D341Med (cell line): ENCODE data around the gene SPOCK1.
A peak's percentile ranks its signal among the peaks of the same experiment; 100 is the strongest.

Experiments used
- DNase-seq: peaks from one replicate; pipeline ENCODE4 v3.0.0; 2012; ENCODE audit warnings: low spot score

The SPOCK1 gene

GRCh38 chr5:137359941-137360340 is 139.2 kb downstream of the SPOCK1 start:
- DNase-seq: no peak

GRCh38 chr5:137357436-137357835 is 141.7 kb downstream of the SPOCK1 start:
- no peak for DNase-seq

DNA sequence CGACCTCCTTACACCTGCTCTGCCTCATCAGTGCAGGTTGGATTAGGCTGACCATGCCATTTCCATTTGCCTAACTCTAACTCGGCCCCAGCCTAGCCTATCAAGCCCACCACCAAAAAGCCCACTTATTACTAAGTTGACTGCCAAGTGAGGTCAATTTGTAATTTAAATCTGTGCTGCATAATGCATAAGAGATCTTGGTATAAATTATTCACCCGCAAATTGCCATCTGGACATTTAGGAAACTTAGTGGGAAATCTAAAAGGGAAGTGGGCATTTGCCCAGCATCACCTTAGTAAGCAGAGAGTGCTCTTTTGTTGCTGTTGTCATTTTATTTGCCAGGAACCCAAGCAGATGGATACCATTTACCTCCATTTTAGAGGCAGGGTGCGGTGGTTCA is 143.0 kb downstream of the SPOCK1 start:
- no peak for DNase-seq

GRCh38 chr5:137355708-137356107 is 143.4 kb downstream of the SPOCK1 start:
- no peak for DNase-seq

DNA sequence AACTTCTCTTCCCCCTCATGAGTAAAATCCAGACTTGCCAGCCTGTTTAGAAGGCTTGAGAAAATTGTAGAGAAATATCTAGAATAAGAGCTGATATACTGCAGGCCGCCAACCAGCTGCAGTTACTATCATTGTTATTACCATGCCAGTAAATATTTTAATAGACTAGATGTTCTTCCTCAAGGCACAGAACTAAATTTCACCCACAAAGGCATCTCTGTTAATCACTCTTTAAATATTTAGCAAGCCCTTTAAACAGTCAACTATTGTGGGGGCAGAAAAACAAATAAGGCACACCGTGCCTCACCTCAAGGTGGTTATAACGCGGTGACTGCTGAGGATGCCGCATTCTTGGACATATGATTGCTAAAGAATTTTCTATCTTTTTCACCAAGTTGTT is 147.0 kb downstream of the SPOCK1 start:
- no peak for DNase-seq

DNA sequence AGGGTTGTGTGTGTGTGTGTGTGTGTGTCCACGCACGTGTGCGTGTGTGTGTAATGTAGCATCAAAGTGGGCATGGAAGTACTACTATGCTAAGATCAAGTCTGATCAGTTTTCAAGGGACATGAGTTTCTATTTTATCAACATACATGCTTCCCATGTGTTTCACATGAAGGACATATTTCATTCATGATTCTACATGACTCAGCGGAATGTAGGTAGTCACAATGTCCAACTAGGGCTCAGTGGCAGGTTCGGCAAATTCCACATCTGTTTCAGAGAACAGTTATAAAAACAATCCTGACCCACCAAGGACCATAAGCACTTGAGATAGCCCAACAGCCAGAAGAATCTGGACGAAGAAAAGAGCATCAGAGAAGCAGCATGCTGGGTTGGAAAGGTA is 148.3 kb downstream of the SPOCK1 start:
- no peak for DNase-seq

DNA sequence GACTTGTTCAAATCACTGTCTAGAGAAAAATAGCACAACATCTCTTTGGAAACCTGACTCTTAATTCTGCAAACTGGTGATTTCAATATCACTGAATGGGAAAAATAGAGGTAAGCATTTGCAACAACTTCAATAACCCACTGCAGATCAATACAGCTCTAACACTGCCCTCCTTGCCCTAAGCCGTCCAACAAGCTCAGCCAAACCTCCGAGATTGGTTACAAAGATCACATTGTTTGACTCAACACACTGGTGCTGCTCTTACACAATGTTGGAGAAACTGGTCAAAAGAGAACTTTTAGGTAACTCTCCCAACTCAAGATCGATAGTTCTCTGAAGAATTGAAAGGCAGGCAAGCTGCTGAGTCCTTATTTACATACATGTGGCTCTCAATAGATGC is 150.4 kb downstream of the SPOCK1 start:
- DNase-seq: no peak

DNA sequence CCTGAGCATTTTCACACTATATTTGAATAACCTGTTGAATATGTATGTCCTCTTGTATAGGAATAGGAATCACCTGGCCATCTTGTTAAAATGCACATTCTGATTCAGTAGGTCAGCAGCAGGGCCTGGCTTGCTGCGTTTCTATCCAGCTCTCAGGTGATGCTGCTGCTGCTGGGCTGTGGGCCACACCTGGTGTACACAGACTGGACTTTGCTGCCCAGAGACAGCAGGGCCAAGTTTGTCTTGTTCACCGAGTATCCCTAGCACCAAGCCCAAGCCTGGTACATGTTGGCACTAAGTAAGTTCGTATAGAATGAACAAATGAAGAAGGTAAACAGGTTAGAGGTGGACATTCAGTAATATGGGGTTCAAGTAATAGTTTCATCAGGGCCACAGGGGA is 151.3 kb downstream of the SPOCK1 start:
- DNase-seq: no peak

DNA sequence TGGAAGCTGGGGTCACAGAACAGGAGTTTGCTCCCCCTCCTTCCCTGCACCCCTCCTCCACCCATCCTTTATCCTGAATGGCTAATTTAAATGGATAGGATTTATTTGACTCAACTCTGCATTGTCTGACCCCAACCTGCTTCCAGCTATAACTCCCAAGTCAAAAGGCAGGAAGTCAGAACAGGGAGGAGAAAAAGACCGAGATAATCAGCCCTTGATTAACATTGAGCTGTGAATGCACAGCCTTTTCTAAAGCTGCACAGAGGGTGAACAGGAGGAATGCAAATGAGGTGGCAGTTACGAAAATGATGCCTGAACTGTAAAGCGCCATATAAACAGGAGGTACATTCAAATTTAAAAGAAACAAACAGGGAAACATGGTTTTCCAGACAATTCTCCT is 152.8 kb downstream of the SPOCK1 start:
- DNase-seq: no peak

GRCh38 chr5:137345396-137345795 is 153.7 kb downstream of the SPOCK1 start:
- no peak for DNase-seq

DNA sequence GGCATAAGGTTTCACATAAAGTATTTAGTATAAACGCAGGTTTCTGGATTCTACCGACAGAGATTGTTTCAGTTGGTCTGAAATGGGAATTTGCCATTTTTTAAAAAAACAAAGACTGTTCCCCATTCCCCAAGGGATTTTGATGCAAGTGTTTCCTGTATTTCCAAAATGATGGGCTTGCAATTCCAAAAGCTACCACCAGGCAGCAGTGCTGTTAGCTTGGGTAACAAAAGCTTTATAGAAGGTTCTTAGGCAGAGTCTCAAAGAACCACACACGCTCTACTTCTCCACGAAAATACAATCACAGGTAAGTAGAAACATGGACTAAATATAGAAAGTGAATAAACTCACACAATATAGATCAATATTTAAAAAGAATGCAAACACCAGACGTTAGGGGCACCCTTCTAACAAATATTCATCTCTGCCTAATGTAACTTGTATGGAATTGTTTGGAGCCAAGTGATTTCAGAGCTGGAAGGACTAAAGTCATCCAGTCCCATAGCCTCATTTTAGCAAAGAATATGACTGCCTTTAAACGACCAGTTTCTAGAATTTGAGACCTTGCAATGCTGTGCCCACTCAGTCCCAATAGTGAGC is 154.3 kb downstream of the SPOCK1 start:
- peak; percentile 49 for DNase-seq

DNA sequence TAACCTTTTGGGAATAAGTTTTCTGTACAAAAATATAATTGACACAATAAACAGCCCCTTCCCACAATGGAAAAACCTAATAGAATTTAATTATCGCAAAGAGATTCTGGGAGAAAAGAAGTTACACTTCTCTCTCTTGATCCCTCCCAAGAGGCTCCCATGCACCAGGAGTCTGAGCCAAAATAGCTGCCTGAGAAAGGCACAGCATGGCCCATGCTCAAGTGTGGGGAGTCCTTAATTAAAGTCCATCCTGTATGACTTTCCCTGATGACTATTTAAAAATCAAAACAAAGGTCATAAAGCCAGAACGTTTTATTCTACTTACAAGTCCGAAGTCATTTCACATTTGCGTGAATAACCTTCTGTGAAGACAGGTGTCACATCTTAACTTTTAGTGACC is 155.1 kb downstream of the SPOCK1 start:
- DNase-seq: no peak

DNA sequence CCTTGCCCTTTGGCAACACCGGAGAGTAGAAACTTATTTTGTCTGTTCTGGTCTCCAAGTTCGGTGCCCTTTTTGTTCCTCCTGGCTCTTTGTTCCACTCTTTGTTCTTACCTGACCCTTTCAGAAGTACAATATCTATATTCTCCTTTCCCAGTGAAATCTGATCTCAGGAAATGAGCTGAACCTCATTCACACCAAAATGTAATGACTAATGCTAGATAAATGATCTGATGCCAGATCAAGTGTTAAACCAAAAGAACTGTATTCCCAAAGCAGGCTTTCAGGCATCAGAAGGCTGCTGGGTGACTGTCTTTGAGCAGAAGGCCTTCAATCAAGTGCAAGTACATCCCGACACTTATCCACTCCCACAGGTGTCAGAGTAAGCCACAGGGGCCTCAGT is 156.4 kb downstream of the SPOCK1 start:
- DNase-seq: no peak

GRCh38 chr5:137341831-137342230 is 157.3 kb downstream of the SPOCK1 start:
- no peak for DNase-seq

DNA sequence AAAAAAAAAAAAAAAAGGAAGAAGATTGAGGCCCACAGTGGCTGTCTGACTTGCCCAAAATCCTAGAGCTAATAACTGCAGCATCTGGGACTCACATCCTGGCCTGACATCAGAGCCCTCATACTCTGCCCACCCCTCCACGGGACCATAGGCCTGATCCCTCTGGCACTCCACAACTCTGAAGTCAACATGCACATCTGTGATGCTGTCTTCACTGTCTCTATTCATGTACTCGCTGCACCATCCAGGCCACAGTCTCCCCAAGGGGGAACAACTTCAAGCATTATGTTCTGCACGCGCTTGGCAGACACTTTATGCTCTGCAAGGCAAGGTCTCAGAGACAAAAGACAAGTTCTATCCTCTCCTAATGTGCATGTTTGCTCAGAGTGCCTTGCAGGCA is 158.2 kb downstream of the SPOCK1 start:
- DNase-seq: no peak

- no peak for DNase-seq
Observed at GRCh38 chr5:137336565-137337120, 162.5 kb downstream of the SPOCK1 start.

GRCh38 chr5:137336161-137336560 is 163.0 kb downstream of the SPOCK1 start:
- no peak for DNase-seq

DNA sequence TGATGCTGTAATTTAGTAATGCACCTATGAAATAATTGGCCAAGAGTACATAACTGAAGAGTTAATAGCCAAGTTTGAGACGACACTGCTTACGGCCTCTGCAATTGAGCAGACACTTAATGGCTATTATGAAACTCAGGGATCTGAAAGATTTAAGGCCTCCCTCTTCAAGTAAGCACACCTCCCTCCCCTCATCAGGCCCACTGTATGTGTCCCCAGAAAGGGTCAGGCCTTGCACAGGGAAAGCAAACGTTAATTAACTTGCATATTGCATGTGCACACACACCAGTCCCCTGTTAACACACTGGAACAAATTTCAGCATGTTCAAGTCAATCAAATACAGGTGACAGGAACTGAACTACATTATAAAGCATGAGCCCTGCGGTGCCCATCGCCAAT is 163.6 kb downstream of the SPOCK1 start:
- DNase-seq: no peak

DNA sequence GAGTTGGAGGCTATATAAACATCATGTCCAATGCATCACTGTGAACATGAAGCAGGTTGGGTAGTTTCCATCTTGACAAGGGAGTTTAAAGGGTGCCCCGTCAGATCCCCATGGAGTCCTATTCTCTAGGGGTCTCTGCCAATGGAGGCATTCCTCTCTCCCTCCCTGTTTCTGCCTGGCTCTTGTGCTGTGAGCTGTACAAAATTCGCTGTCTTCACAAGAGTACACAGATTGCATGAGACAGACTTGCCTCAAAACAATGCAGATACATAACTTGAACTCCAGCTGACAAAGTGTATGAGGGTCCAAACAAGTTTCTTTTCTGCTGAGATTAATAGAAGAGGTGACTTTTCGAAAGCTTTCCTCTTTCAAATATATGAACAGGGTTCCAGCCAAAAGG is 165.2 kb downstream of the SPOCK1 start:
- no peak for DNase-seq

DNA sequence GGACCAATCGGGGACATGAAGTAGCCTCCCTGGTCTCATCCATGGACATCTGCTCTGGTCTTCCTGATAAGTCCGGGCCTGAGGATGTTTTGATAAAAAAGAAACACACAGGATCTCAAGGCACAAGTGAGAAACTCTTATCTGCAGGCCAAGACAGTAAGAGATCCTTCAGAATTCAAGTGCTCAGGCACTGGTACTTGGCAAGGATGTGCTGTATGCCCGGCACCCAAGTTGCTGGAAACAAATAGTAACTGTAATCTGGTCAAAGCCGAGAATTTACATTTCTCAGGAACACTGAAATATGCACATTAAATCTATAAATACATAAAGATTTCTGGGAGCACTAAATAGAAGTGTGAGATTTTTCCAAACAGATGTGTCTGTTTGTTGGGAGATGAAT is 165.7 kb downstream of the SPOCK1 start:
- DNase-seq: no peak

DNA sequence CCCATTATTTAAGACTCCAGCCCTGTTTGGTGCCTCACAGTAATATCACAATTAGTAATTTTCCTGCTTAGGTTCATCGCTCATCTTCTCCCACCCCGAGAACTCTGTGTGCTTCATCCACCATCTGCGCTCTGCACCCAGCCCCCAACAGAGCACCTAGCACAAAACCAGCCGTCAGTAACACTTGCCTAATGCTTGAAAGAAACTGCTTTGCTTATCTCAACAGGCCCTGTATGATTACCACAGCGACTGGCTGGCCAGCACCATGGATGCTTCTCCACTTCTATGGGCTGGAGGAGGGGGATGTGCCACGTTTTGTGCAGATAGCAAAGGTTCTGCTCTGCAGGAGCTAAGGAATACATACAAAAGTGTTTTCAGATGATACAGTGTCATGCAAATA is 166.8 kb downstream of the SPOCK1 start:
- DNase-seq: no peak

- no peak for DNase-seq
Observed at GRCh38 chr5:137329586-137330296, 169.4 kb downstream of the SPOCK1 start.

- no peak for DNase-seq
Observed at GRCh38 chr5:137328991-137329390, 170.1 kb downstream of the SPOCK1 start.

DNA sequence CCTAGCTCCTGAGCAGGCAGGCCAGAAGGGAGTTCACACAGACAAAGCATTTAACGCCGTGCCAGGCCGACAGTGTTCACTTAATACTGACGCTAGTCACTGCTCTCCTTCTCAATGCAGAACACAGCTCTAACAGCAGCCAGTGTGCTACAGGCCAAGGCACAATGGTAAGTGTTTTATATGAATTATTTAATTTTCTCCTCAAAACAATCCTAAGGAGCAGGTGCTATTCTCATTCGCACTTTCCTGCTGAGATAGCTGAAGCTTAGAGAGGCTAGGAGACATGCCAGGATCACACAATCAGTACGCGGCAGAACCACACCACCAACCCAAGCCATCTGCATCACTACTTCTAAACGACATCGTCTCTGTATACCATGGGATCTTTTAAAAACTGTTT is 170.7 kb downstream of the SPOCK1 start:
- no peak for DNase-seq
